CD4-positive, alpha-beta T cell treated with Interleukin-6 for 4 hours (primary cell): Measurements from ENCODE around the gene UCP3.
"Not testable (repeated sequence)": the region's sequence is repeated elsewhere in the genome, so short reads cannot be mapped to it uniquely, and the experiment has no call there.

Source experiments
- DNase-seq: peaks from one replicate; pipeline ENCODE4 v3.0.0-alpha.2; 2020; ENCODE audit warnings: mixed read lengths

Gene UCP3

DNA sequence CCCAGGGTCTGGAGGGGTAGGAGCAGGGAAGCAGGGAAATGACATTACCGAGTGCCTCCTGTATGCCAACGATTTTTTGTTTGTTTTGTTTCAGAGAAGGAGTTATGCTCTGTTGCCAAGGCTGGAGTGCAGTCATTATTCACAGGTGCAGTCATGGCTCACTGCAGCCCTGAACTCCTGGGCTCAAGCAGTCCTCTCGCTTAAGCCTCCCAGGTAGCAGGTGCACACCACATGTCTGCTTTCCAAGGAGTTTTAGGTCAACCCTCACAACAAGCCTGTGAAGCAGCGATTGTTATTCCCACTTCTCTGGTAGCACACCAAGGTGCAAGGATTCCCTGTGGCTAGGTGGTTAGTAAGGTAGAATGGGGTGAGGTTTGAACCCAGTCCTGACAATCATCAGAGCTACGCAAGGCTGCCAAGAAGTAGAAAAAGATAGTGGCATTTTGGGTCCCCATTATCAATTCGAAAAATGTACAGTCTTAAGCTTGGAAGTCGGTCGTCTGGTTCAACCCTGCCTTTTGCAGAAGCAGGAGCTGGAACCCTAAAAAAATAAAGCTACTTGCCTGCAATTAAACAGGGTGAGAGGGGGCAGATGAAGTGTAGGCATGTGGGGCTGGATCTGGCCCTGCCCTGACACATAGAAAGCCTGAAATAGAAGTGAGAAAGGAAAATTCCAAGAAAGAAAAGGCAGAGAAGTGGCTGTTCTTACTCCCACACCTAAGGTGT, 9.1 kb downstream of the UCP3 start:
- no peak for DNase-seq

- no peak for DNase-seq
Observed at GRCh38 chr11:73998846-73999575, 9.9 kb downstream of the UCP3 start.

- peak; percentile 21 for DNase-seq
Observed at GRCh38 chr11:73997120-73997770, 11.6 kb downstream of the UCP3 start.

DNA sequence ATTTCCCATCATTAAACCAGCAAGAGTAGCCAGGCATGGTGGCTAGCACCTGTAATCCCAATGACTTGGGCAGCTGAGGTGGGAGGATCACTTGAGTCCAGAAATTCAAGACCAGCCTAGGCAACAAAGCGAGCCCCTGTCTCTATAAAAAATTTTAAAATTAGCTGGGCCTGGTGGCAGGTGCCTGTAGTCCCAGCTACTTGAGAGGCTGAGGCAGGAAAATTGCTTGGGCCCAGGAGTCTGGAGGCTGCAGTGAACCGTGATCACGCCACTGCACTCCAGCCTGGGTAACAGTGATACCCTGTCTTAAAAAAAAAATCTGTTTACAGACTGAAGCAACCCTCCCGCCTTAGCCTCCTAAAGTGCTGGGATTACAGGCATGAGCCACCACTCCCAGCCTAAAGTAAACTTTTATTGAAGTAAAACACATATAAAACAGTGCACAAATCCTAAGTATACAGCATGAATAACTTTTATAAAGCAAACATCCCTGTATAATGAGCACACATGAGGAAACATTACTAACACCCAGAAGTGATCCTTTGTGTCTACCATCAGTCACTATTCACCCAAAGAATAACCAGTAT, 12.6 kb downstream of the UCP3 start:
- DNase-seq, result no peak

- peak; percentile 48 for DNase-seq
Observed at GRCh38 chr11:73995731-73996130, 13.2 kb downstream of the UCP3 start.

DNA sequence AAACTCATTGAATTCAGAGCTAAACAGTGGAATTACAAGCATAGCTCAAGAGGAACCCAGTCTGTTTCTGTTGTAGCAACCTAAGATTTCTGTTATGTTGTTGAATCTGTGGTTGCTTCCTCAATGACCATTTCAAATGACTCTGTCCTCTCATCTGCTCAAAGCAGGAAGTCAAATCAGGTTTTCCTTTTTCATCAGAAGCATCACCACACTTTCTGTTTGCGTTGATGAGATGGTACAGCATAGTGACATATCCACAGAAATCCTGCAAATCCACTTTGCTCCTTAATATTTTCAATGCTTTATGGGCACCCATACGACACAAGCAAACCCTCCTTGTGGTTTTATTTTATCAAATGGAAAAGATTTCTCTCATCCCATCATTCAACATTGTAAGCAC, 13.6 kb downstream of the UCP3 start:
- DNase-seq, result no peak

GRCh38 chr11:73991471-73992006, 17.3 kb downstream of the UCP3 start:
- no peak for DNase-seq

DNA sequence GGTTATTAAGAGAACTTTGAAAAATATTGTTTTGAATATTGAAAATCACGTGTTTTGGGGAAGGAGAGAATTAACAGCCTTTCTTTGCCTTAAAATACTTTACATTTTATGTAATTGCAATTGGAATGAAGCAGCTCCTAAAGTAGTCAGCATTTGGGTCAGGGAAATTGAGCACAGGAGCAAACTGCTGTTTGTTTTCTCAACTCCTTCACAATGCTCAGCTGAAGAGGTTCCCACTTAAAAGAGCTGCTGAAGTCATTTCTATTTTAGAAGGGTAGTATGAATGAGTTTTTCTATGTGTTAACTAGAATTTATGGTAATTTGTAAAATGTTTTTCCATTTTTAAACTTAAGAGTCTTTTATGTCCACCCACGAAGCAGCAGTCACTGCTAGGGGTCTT, 18.2 kb downstream of the UCP3 start:
- DNase-seq, result no peak

GRCh38 chr11:73989156-73989555, 19.7 kb downstream of the UCP3 start:
- no peak for DNase-seq

- no peak for DNase-seq
Observed at GRCh38 chr11:73988227-73988626, 20.7 kb downstream of the UCP3 start.

DNA sequence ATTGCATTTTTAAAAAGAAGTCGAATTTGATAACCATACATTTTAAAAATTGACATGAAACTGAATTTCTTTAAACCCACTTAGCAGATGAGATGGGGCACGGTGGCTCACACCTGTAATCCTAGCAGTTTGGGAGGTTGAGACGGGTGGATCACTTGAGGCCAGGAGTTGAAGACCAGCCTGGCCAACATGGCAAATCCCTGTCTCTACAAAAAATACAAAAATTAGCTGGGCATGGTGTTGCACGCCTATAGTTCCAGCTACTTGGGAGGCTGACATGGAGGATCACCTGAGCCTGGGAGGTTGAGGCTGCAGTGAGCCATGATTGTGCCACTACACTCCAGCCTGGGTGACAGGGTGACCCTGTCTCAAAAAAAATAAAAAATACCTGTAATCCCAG, 23.2 kb downstream of the UCP3 start:
- not testable (repeated sequence) for DNase-seq

DNA sequence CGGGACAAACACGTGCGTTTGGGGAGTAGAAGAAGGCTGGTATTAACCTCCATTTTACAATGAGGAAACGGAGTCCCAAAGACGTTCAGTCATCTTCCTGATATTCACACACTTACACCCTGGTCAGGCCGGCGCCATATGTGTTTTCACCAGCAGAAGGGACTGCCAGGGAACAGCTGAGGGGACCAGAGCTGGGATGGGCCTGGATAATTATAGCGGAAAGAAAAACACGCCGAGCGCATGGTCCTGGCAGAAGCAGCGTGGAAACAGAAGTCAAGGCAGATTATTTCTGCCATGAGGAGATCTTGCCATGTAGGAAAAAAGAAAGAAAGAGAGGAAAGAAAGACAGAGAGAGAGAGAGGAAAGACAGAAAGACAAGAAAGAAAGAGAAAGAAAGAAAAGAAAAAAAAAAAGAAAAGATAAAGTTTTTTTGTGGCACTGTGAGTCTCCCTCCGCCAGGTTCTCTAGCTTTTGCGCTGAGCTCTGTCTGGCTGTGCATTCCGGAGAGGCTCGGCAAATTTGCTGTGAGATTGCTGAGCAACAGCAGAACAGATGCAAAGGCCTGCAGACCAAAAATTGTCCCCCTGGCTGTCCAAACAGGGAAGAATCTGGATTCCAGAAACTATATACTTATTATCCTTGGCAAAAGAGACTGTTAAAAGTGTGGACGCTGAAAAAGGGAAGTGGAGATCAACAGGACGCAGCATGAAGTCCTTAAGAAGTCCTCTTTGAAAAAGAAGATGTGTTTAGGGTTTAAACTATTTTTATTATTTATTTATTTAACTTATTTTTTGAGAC, 24.9 kb downstream of the UCP3 start:
- DNase-seq, result peak; percentile 34

- DNase-seq, result peak; percentile 93
Observed at GRCh38 chr11:73982990-73983740, 25.7 kb downstream of the UCP3 start.

DNA sequence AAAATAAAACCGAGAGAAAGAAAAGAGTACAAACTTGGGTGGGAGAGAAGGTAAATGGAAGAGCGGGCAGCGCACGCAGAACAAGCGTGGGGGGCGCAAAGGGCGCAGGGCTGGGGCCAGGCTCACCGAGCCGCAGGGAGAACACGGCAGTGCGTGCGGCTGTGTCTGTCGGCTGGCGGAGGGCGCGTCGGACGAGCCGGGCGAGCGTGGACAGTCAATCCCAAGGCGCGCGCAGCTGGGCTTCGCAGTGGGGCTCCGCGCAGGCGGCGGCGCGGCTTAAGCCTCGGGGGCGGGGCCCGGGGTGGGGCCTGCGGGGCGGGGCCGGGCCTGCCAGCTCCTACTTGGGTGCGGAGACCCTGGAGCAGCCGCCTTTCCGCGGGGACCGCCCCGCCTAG, 26.3 kb downstream of the UCP3 start, which contains the start of gene UCP2:
Gene UCP2 (minus strand): TSS at position 249 of the 395 bp plus-strand sequence. CDS start 4,465 bp downstream, outside the sequence.
- DNase-seq, result peak; percentile 89

DNA sequence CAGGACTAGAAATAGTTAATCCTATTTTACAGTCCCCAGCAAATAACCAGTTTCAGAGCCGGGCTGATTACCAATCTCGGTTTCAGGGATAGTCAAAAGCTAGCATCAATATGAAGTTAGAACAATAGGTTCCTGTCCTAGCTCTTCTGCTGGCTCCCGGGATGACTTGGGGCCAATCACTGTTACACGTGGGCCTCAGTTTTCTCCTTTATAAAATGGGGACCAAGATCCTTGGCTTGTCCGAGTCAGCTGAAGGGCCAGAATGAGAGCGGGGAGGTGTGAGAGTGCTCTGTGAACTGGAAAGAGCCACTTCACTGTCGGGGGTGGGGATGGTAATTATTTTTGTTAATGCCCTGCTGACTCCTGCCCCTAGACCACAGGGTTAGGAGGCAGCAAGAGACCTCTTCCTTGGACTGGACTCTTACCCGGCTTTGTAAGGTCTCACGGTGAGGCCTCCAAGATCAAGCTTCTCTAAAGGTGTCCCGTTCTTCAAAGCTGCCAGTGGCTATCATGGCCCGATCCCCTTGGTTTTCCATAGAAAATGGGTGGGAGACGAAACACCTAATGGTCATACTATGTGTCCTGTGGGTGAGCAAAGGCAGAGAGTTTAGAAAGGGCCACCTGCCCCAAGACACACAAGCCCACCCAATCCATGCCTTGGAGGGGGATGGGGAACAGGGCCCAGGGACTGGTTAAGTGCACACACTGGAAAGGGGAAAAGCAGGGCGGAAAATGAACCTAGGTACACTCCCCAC, 27.7 kb downstream of the UCP3 start:
- DNase-seq, result no peak

DNA sequence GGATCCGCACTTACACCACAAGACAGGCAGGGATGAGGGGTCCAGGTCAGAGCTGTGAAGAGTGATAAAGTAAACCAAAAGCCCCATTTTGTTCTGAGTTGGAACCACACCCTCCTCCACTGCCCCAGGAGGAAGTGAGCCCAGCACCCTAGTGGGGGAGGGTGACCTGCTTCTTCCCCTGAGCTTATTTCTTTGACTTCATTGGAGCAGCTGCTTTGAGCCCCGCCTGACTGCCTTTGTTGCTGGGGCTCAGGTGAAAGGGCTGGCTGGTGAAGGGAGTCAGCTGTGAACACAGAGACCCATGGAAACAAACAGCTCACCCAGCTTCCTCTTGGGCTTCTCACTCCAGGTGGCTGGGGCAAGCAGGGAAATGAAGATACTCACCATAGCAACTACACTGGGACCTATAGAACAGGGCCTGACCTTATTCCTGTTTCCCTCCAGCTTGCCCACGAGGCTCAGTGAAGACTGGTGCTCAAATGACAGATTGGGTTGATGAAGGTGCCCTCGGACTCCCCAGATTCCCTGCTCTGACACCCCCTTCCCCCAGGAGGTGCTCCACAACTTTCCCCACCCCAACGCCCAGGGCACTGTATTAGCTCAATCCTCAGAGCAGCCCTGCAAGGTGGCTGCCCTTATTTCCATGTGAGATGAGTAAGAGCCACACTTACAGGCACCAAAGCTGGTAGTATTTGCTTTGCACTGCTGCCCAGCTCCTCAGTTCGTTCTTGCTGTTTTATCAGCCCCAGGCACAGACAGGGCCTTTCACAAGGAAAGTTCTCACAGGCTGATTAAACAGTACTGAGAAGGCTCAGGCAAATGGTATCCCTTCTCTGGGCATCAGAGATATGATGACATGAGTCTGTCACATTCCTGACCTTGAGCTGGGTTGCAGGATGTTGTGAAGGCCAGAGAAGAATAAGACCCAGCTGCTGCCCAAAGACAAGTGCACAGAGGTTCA, 28.6 kb downstream of the UCP3 start:
- peak; percentile 90 for DNase-seq

DNA sequence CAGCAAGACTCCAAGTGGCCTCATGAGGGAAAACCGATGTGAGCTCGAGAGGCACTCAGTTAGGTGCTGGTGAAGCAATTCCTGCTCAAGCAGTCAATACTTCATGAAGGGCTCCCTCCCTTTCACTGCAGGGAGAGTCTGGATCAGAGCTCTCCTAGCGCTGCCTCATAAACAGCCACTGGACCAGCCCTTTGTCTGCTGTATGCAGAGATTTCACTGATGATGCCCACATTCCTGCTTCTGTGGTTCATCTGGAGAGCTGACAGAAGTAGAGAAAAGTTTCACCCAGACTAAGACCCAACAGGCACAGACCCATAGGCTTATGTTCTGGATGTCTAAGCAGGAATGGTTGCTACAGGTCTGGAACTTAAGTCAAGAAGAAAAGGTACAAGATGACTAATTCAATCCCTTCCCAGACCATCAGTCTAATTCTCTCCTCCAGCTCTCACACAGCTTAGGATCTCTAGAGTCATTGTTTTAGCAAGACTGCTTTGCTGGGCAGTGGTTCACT, 30.3 kb downstream of the UCP3 start:
- DNase-seq, result no peak

- DNase-seq, result no peak
Observed at GRCh38 chr11:73977856-73978519, 30.9 kb downstream of the UCP3 start.
